Cardiac septum (tissue), 1 donor: Measurements from ENCODE around the gene HMGN4. TPM values are rescaled to one million over a fixed set of nuclear protein-coding genes. Genes with fewer than 3 reads are reported as not detected.
"Not testable (repeated sequence)": the region's sequence is repeated elsewhere in the genome, so short reads cannot be mapped to it uniquely, and the experiment has no call there.

ENCODE experiments used
- DNase-seq: peaks from one replicate; pipeline ENCODE4 v3.0.0-alpha.2; 2020; ENCODE audit warnings: low spot score
- intact Hi-C: fragments of 100-400 bp; cut with DNase I; formaldehyde crosslinking; loops from one replicate; pipeline ENCODE4 v1.14.0; 2022
- total RNA-seq: library from RNA; stranded (reverse); fragmentation: NEBNext Ultra II Directional; extraction: Animal tissue kit (Norgen Biotek cat#: 25700); gene quantifications from one replicate; pipeline ENCODE4 v1.2.1, GENCODE V29; 2021
- donor health status: DM: no; HTN: no; CAD: no.

The HMGN4 gene
- total RNA-seq, 1 donor from 2014 or later = 34.7 TPM

DNA sequence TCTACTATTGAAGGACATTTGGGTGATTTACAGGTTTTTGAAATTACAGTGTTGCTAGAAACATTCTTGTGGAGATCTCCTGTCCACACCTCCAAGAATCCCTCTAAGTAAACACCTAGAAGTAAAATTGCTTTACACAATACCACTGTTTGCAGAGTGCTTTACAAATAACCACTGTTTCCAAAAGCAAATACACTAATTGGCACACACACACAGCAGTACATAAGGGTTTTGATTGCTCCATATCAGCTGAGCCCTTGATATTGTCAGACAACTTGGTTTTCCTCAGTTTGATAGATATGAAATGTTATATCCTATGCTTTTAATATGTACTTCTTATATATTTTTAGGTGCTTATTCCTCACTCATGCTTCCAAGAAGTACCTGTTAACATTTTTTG, 6.3 kb downstream of the HMGN4 start:
- intact Hi-C loops = no loop called here
- no peak for DNase-seq

DNA sequence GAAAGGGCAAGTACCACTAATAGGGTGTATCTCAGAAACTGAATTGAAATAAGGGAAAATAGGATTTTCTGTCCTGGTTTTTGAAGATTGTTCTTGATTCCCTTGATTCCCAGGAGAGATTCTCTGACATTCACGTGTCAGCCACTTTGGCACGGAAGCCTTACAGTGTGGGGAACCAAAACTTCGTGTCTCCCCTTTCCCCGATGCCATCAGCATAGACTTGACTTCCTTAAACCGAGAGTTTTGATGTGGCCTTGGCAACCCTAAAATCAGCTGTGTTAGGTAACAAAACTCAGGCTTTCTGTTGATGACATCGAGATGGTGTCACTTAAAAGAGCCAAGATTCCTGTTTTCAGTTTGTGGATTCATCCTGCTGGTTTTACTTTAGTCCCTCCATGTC, 7.5 kb downstream of the HMGN4 start:
- DNase-seq = no peak
- intact Hi-C loops = no loop called here

DNA sequence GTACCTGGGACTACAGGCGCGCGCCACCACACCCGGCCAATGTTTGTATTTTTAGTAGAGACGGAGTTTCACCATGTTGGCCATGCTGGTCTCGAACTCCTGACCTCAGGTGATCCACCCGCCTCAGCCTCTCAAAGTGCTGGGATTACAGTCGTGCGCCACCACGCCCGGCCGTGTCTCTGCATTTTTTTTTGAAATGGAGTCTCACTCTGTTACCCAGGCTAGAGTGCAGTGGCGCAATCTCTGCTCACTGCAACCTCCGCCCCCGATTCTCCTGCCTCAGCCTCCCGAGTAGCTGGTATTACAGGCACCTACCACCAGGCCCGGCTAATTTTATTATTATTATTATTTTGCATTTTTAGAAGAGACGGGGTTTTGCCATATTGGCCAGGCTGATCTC, 9.2 kb downstream of the HMGN4 start:
- intact Hi-C loops, DNase-seq: not testable (repeated sequence)

DNA sequence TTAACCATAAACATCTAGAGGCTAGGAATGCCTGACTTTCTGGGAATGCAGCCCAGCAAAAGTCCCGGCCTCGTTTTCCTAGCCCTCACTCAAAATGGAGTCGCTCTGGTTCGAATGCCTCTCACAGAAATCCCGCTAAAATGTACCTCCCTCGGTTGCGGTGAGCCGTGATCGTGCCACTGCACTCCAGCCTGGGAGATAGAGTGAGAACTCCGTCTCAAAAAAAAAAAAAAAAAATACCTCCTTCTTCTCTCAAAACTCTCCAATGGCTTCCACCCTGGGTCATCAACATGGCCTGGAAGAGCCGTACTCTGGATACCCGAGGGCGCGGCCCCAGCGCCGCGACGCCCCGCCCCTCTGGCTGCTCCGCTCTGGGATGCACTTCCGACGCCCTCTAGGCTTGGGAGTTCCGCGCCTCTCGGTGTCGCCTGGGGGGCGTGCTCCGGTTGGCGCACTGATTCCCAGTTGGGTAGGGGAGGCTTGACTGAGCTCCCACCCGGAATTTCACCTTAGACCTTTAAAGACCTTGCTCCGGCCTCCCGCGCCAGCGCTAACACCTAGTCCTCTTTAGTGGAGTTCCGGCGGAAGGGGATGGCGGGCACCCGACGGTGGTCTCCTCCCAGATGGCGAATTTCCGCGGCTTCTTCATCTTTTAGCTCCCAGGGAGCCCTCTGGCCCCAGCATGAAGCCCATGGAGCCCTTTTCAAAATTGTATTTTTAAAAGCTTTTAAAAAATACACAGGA, 12.3 kb downstream of the HMGN4 start:
- peak; percentile 83 for DNase-seq
- intact Hi-C loops = no loop called here

DNA sequence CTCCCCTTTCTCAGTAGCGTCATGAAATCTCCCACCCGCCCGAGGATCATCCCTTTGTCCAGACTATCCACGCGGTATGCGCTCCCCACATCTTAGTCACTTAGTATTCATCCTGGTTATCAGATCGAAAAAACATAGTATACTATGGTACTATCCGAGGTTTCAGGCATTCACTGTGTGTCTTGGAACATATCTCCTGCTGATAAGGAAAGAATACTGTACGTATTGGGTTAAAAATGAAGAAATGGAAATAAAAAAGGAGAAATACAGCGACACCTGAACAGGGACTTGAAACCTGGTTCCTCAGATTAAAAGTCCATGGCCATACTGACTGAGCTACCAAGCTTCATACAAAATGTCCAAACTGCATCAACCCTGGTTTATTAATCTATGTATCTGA, 14.0 kb downstream of the HMGN4 start:
- intact Hi-C loops = no loop called here
- DNase-seq = no peak

DNA sequence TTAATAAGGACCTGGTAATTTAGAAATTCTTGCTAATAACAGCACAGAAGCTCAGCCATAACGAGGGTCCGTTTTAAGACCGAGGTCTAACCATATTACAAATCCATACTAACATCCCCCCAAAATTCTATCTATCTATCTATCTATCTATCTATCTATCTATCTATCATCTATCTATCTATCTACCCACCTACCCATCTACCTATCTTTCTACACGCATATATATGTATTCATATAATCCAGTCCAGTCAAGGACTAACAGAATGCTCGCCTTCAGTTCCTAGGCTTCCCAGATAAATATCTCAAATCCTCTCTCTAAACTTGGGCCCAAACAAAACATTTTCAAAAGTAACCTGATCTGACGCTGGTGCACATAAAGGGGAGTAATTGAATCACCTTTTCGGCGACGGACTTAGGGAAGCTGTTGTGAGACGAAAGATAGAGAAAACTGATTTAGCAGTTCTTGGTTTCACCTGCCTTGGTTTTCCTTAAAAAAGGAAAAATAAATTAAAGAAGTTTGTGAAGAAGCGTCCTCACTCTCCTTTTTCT, 14.5 kb downstream of the HMGN4 start:
- intact Hi-C loops = loop anchor here (1.0 kb wide), 1 partner anchor 14 kb away; the partner anchor contains the start of gene HMGN4
- DNase-seq = no peak

DNA sequence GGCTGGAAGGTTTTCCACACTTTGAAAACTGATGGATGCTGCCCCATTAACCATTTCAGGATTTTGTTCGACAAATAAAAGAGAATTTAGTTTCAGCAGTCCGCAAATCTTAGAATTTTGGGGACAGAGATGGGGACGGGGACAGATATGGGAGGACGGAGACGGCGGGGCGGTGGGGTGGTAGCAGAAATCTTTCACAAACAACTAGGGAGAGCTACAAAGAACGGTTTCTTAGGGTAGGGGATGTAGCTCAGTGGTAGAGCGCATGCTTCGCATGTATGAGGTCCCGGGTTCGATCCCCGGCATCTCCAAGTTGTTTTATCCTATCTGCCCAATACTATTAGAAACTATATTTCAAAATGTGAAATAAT, 15.1 kb downstream of the HMGN4 start:
- intact Hi-C loops = loop anchor here (1.0 kb wide), 1 partner anchor 15 kb away; the partner anchor contains the start of gene HMGN4
- no peak for DNase-seq

DNA sequence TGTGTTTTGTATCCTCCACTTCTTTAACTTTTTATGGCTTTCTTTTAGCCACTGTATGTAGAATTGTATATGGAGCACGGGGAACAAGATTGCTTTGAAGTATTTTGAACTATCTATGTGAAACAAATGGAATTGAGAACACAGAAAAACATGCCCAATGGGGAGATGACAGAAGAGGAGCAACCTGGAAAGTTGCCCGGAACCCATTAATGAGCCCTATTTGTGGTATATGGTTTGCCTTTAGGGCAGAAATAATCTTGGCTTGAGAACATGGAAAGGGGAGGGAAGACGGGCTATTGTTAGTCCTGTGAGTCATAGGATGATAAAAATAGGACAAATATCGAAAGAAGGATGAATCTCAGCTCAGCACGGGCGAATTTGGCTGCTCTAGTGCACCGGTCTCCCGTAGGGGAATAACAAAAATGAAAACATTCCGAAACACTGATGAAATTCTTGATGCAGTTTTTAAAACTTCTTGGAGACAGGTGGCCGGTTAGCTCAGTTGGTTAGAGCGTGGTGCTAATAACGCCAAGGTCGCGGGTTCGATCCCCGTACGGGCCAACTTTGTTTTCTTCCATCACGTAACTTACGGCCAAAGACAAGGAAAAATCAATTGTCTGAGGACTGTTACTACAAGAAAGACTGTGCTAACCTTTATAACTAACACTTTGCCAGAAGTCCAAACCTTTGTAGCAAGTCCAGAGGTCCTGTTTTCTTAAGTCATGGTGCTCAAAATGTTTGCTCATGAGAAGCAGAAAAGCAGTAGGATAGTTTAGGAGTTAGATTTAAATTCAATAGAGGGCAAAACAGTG, 15.7 kb downstream of the HMGN4 start:
- DNase-seq = no peak
- intact Hi-C loops = loop anchor here (1.0 to 2.0 kb wide), 2 partner anchors 16 to 19 kb away; partner anchors contain the start of gene HMGN4

DNA sequence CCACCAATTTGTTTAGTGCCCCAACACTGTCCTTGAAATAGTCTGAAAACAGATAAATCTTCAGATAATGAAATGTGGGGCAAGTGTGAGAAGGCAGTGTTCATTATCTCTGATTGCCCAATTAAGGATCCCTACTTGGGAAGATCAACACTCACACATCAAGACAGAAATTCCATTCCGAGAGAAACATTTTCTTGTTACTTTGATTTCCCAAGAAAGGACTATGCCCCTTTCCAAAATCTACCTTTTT, 16.2 kb downstream of the HMGN4 start:
- intact Hi-C loops = loop anchor here (2.0 kb wide), 1 partner anchor 18 kb away; no protein-coding TSS in a partner anchor

DNA sequence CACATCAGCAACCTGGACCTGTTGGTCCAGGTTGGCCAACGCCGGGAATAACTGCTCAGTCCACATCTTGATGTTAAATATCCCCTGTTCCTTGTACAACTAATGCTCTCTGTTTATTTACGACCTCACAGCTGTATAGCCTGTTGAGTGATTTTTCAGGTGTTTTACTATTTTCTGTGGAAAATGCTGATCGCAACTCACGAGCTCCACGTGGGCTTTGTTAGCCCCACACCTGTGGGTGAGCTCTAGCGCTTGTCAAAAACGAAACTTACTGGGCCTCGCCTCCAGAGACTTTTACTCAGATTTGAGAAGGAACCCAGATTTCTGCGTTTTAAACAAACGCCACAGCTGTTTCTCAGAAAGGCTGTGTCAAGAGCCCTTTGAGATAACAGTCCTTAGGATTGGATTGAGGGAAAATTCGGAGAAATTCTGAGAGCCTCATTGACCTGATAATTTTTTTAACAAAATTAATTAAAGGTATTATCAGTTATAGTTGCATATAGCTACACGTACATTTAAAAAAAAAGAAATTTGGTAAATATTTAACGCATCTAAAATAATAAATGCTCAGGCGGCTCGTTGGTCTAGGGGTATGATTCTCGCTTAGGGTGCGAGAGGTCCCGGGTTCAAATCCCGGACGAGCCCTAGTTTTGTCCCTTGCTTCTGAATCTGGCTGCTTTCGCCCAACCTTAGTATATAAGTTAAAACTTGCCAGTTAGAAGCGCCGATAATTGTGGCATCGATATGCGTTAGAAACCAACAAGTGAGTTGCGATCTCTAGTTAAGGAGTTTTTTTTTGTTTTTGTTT, 16.7 kb downstream of the HMGN4 start:
- intact Hi-C loops = loop anchor here (2.0 kb wide), 1 partner anchor 18 kb away; no protein-coding TSS in a partner anchor
- no peak for DNase-seq

More for the DNA sequence above, 16.2 kb downstream of the HMGN4 start:
- DNase-seq = no peak

DNA sequence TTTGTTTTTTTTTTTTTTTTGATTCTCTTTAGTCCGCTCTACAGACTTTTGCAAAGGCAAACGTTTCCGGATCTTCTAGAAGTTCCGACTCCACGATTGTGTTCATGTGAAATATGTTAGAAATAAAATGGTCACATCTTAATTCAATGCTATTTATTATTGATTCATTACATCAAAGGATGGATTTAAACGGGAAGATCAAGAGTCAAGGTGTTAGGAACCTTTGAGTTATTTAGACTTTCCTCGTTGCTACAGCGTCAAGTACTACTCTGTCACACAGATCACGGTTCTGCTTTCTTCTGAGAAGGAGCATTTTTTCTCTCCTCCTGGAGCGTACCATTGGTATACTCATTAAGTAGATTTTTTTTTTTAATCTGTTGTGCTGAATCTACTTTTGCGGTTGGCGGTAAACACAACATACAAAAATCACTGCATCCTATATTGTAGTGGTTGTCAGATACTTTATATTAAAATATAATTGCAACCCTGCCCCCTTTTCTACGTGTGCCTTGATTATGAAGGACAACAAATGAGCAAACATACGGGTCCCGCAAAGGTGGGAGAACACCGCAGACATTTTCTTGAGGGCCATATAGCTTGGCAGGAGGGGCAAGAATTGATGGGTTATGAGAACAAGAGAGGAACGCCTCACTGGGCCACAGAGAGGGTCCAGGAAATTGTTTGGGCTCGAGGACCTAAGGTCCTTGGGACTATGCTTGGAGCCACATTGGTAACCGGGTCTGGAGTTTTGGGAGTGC, 17.5 kb downstream of the HMGN4 start:
- intact Hi-C loops = loop anchor here (2.0 kb wide), 1 partner anchor 17 kb away; no protein-coding TSS in a partner anchor
- no peak for DNase-seq

DNA sequence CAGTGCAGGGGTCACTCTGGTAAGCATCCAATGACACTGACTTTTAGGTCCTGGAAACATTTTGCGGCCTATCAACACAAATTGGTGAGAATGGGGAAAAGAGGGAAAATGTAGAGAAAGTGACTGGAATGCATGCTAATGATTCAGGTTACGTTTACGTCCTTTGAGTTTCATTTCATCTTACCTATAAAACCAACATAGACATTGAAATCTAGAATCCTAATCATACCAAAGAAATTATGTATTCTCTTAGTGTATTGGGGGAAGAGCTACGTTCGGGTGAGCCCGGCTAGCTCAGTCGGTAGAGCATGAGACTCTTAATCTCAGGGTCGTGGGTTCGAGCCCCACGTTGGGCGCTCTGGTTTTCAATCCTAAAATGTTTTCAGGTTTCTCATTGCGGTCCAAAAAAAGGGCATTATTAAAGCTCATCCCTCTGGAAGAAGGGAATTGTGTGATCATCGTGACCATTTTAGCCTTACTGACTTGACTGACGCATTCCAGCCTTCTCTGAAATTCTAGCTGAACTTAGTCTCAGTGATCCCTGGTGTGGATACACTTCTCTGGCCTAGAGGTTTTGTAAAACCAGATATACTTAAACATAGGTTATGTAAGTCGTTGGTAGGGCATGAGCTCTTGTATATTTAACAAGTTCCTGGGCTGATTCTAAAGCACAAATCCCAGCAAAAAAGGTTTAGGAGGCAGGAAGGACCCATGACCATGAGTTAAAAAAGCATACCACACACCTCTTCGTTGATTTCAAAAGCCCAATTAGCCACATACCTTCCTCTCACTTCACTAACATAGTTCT, 18.3 kb downstream of the HMGN4 start:
- intact Hi-C loops = no loop called here
- no peak for DNase-seq

DNA sequence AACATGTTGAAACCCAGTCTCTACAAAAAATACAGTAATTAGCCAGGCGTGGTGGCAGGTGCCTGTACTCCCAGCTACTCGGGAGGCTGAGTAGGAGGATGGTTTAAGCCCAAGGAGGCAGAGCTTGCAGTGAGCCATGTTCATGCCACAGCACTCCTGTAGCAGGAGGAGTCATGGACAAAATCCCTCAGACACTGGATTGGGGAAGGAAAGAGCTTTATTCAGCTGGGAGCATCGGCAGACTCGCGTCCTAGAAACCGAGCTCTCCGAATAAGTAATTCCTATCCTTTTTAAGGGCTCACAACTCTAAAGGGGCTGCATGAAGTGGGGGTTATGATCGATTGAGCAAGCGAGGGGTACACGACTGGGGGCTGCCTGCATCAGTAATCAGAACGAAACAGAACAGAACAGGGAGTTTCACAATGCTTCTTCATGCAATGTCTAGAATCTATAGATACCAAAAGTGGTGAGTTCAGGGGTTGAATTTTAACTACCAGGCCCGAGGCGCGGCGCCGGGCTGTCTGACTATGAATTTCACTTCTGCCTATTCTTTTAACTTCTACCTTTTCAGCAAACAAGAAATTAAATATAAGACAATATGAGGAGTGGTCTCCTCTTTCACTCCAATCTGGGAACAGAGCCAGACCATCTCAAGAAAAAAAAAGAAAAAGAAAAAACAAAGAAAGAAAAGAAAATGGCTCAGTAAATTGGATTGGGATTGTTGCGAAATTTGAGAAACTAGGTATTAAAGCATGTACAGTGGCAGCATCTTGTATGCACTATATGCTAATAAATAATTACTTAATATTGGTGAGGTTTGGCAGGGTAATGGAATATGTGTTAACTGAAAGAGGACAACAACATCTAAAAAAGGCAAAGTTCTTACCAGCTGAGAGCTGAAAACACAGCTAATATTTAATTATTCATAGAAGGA, 23.6 kb downstream of the HMGN4 start:
- no peak for DNase-seq
- intact Hi-C loops = no loop called here

DNA sequence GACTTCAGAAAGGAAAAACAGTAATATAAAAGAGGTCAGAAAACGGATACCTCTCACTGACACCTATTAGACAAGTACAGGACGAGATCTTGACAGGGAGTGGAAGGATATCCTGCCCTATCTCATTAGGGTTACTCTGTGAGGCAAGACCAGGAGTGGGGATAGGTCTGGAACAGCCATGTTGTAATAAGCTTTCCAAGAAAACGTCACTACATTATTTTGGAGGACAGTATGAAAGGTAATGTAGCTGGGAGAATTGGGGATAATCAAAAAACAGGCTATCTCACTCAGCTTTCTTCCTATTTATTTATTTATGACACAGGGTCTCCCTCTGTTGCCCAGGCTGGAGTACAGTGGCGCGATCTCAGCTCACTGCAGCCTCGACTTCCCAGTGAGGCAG, 25.3 kb downstream of the HMGN4 start:
- DNase-seq = no peak
- intact Hi-C loops = no loop called here

DNA sequence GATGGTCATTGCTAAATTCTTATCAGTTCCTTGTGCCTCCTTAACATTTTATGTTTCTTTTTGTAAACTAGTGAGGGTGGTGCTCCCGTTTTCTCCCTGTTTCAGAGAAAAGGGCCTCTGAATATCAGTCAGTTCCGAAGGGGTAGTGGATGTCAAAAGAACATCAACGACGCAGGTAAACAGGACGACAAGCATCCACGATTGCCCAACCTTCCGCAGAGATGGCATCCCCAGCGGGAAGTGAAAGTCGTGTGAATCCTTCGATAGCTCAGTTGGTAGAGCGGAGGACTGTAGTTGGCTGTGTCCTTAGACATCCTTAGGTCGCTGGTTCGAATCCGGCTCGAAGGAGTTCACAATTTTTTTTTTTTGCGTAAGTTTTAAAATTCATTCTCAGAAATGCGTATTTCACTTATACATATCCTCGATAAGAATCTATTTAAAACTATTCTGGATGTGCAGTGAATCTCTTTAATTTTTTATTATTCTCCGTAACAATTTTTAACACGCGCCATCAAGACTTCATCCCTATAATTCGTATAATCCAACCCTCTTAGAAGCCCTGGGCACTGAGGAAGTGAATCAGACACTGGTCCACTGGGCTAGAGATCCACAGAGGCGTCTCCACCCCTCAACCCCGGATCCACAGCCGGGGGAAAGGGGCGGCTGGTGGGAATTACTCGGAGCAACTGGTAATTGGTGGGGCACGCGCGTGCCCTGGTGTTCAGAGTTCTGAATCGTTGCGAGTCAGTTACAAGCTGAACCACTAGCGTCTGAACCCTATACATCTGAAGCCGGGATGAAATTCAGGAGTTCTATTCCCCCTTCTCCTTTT, 30.7 kb downstream of the HMGN4 start:
- DNase-seq = peak; percentile 93
- intact Hi-C loops = loop anchor here (2.0 kb wide), 1 partner anchor 30 kb away; the partner anchor contains the start of gene HMGN4

DNA sequence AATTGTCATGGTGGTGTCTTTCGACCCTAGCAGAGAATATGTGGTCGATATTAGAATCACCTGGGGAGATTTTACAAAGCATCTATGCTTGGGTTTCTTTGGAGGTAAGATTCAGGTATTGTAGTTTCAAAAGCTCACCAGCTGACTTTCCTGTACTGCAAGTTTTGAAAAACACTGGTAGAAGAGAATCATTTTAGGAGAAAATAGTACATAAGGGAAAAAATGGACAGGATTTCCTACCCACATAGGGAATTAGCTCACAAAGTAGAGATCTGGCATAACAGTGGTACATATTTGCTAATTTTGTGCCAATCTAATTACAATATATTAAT, 31.2 kb downstream of the HMGN4 start:
- DNase-seq = no peak
- intact Hi-C loops = loop anchor here (2.0 kb wide), 1 partner anchor 31 kb away; the partner anchor contains the start of gene HMGN4
